ENCODE results near the gene CCHCR1.

Gene CCHCR1

GRCh38 chr6:31103136-31103535 is 54.5 kb downstream of the CCHCR1 start:
- DNase-seq (ENCODE audit: low read depth in 2 of 2): no peak

- no peak for DNase-seq (ENCODE audit: low read depth in 2 of 2)
Observed at GRCh38 chr6:31098449-31098938, 59.1 kb downstream of the CCHCR1 start.

- no peak for DNase-seq (ENCODE audit: low read depth in 2 of 2)
Observed at GRCh38 chr6:31096656-31097055, 60.9 kb downstream of the CCHCR1 start.

- DNase-seq (ENCODE audit: low read depth in 2 of 2): no peak
Observed at GRCh38 chr6:31096215-31096614, 61.4 kb downstream of the CCHCR1 start.

- no peak for DNase-seq (ENCODE audit: low read depth in 2 of 2)
Observed at GRCh38 chr6:31094389-31094881, 63.2 kb downstream of the CCHCR1 start.

GRCh38 chr6:31092769-31093505 is 64.7 kb downstream of the CCHCR1 start:
- DNase-seq (ENCODE audit: low read depth in 2 of 2): no peak

All from stimulated activated CD8-positive, alpha-beta memory T cell treated with anti-CD3 and anti-CD28 coated beads, Interleukin-15, amount 100 ng/mL, for 48 hours (primary cell).